ENCODE data around the gene MAP3K4.

The MAP3K4 gene

DNA sequence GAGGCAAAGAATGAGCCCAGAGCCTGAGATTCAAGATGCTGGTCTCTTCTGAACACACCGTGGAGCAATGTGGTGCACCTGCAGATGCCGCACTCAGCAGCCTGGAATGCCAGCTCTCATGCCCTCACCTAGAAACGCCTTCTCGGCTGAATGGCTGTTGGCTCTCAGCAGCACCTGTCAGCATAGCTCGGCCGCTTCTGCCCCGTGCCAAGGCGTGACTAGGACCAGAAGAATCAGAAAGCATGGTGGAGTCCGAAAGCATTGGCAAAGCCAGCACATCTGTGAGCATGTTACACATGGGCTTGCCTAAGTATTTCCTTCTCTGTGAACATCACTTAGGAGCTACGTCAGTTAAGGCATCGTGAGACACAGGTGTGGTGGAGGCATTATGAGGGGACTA, 140.8 kb downstream of the MAP3K4 start:
- H3K9me3 Mint-ChIP-seq, result no peaks in the 10 kb centered on the region
- peaks cover 28 to 46% of the 10 kb centered on the region in 2 donors for H3K36me3 Mint-ChIP-seq
- no peak overlapping the region for H3K4me3 Mint-ChIP-seq
- no peaks in the 10 kb centered on the region for H3K27me3 Mint-ChIP-seq
- no peak overlapping the region for H3K27ac Mint-ChIP-seq
- H3K4me1 Mint-ChIP-seq, result peaks cover 9 to 34% of the 10 kb centered on the region in 2 donors
- ATAC-seq (replicated peaks) (no peak), DNase-seq (no peak)

DNA sequence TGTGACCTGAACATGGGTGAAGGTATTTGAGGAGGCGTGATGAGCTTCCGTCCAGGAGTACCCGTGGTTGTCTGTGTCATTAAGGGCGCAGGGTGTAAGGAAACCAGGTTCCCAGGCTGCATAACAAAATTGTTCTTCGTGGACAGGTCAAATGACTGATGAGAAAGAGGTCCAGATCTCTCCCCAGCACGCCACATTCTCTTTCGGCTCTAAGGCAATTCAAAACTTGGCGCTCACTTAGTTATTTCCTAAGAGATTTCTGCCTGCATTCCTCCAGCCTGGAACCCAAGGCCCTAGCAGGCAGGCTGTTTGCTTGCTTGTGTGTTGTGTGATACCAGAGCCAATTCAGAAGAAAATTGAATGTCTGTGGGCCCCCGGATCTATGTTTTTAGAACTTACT, 142.4 kb downstream of the MAP3K4 start:
- Mint-ChIP-seq H3K9me3 (no peaks in the 10 kb centered on the region), H3K36me3 (peaks cover 24 to 33% of the 10 kb centered on the region in 2 donors), H3K27me3 (no peaks in the 10 kb centered on the region), H3K4me3 (no peak overlapping the region), H3K27ac (no peak overlapping the region), H3K4me1 (peaks cover 9 to 34% of the 10 kb centered on the region in 2 donors)
- ATAC-seq (replicated peaks) (no peak), DNase-seq (no peak)

DNA sequence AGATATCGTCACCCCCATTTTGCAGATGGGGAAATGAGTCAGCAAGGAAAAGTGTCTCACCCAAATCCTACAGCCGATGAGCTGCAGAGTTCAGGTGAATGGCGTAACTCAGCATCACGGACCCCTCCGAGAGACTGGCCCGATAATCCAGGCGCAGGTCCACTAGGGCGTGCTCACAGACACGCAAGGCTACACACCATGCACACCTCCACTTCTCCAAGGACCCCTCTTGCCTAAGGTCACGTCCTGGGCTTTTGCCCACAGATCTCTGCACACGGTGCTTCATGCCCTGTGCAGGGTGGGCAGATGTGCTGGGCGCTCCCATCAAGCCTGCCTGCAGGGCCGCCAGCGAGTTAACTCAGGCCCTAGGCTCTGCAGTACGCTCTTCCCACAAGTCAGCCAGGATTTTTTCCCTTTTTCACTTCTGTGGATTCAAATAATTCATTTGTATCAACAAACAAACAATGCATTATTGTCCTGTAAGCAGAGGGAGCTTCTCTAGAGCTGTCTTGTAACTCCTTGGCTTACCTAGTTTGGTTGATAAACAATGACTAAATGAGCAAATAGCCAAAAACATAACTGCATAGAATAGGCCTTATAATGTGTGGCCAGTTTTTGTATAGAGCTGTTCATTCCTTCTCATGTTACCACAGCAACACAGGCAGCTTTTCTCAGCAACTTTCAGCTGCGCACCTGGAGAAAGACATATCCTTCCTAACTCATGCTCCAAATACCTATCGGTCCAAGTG, 143.2 kb downstream of the MAP3K4 start:
- H3K9me3 Mint-ChIP-seq, result no peaks in the 10 kb centered on the region
- ATAC-seq (replicated peaks), result no peak
- peaks cover 9 to 34% of the 10 kb centered on the region in 2 donors for H3K4me1 Mint-ChIP-seq
- H3K36me3 Mint-ChIP-seq, result peaks cover 21 to 29% of the 10 kb centered on the region in 2 donors
- no peak overlapping the region for H3K4me3 Mint-ChIP-seq
- no peaks in the 10 kb centered on the region for H3K27me3 Mint-ChIP-seq
- no peak overlapping the region for H3K27ac Mint-ChIP-seq
- no peak for DNase-seq

DNA sequence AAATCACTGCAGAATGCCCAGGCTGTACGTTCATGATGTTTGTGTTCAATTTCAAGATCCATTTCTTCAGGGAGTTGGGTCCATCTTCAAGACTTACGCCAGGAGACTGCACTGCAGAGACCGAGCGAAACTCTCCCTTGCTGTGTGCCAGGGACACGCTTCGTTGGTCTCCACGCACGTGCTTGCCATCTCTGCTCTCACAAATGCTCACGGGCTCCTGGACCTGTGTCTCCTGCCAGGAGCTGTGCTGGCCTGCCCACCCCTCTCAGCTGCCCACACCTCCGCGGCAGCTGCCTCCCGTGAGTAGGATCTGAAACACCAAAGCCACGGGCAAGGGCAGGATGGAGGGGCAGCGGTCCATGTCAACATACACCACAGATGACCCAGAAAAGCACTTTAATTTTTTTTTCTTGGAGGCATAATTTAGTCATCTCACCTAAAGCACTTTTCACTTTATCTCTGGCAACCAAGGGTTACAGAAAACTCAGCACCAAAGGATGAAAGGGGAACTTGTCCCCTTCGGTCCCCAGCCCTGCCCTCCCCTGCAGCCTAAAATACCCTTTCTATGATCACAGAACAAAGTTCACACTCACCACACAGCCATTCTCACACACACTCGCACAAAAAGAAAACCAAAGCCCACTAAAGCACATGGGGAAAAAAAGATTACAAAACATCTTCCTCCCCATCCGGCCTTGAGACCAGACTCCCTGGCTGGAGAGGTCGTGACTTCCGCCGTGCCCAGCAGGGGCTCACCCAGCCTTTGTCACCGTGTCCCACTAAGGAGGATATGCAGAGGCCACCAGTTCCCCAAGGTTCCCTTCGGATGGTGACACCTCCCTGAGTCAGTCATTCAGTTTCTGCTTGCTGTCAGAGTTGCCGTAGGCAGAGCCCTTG, 144.4 kb downstream of the MAP3K4 start:
- DNase-seq, result peak; percentile 25
- peaks cover 17 to 21% of the 10 kb centered on the region in 2 donors for H3K36me3 Mint-ChIP-seq
- no peaks in the 10 kb centered on the region for H3K27me3 Mint-ChIP-seq
- peak overlapping the region; percentile 30 to 69 for H3K4me3 Mint-ChIP-seq
- ATAC-seq (replicated peaks), result peak; percentile 82 to 84
- H3K27ac Mint-ChIP-seq, result peak overlapping the region; percentile 76
- no peaks in the 10 kb centered on the region for H3K9me3 Mint-ChIP-seq
- peaks cover 9 to 34% of the 10 kb centered on the region in 2 donors for H3K4me1 Mint-ChIP-seq

DNA sequence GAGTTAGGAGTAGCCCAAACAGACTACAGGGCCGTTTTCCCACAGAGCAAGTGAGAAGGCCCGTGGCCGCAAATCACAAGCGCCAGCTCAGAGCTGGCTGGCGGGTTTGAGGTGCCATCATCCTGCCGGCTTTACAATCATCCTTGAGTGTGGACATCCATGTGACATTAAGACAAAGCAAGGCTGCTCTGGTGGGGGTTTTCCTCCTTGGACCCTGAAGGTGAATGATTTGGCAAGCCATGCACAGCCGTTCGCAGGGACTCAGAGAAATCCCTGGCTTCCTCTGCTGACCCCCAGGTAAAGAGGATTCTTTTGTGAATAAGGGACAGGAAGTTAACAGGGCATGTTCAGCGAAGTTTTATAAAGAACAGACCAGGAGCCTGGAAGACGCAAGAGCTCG, 145.1 kb downstream of the MAP3K4 start:
- ATAC-seq (replicated peaks) (no peak), DNase-seq (no peak)
- H3K27ac Mint-ChIP-seq, result peak overlapping the region; percentile 76
- H3K27me3 Mint-ChIP-seq, result no peaks in the 10 kb centered on the region
- H3K36me3 Mint-ChIP-seq, result peaks cover 17 to 27% of the 10 kb centered on the region in 2 donors
- H3K9me3 Mint-ChIP-seq, result no peaks in the 10 kb centered on the region
- H3K4me1 Mint-ChIP-seq, result peaks cover 9 to 28% of the 10 kb centered on the region in 2 donors
- peak overlapping the region; percentile 30 to 69 for H3K4me3 Mint-ChIP-seq

DNA sequence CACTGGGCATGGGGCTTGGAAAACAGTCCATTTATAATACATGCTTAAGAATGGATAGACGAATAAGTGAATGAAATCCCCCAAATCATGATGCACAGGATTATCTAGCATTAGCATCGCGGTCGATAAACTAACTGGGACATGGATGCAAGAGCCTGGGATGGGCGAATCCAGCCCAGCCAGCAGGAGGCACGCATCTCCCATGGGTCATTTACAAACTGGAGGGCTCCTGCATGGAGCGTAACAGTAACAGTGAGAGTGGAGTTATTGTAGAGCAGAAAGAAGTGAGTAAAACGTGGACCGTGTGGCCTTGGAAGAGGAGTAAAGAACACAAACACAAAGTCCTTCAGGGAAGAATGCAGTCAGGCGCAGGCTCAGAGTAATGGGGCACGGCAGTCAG, 145.8 kb downstream of the MAP3K4 start:
- no peak overlapping the region for H3K27ac Mint-ChIP-seq
- no peaks in the 10 kb centered on the region for H3K27me3 Mint-ChIP-seq
- H3K4me1 Mint-ChIP-seq, result peaks cover 9 to 25% of the 10 kb centered on the region in 2 donors
- no peak overlapping the region for H3K4me3 Mint-ChIP-seq
- no peak for ATAC-seq (replicated peaks)
- DNase-seq, result no peak
- H3K36me3 Mint-ChIP-seq, result peaks cover 18 to 33% of the 10 kb centered on the region in 2 donors
- peaks cover 0 to 3% of the 10 kb centered on the region in 2 donors for H3K9me3 Mint-ChIP-seq

DNA sequence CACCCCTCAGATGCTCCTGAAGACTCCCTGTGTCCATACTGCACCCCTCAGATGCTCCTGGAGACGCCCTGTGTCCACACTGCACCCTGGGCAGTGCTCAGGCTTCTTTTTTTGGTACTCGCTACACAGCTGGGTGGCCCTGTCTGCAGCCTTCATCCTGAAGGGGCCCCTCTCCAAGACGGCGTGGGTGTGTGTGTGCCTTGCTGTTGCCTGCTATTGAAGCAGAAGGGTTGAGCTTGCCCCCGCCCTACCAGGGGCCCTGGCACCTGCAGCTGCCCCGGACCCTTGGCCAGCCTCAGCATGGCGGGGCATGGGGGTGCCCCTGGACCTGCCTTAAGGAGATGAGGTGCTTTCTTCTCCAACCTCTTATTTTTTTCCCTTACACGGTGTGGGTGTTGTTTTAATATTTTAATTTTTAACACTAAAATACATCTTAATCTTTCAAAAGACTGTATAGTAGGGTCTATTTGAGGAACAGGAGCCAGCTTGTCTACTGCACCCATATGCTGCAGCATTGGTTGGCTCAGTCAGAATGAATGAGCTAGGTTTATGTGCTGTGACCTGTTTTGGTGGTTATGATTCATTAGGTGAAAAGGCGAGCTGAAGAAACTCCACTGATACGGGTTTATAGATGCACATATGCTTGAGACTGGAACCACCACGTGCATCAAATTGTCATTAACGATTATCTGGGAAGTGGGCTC, 146.4 kb downstream of the MAP3K4 start:
- H3K9me3 Mint-ChIP-seq, result peaks cover 0 to 4% of the 10 kb centered on the region in 2 donors

DNA sequence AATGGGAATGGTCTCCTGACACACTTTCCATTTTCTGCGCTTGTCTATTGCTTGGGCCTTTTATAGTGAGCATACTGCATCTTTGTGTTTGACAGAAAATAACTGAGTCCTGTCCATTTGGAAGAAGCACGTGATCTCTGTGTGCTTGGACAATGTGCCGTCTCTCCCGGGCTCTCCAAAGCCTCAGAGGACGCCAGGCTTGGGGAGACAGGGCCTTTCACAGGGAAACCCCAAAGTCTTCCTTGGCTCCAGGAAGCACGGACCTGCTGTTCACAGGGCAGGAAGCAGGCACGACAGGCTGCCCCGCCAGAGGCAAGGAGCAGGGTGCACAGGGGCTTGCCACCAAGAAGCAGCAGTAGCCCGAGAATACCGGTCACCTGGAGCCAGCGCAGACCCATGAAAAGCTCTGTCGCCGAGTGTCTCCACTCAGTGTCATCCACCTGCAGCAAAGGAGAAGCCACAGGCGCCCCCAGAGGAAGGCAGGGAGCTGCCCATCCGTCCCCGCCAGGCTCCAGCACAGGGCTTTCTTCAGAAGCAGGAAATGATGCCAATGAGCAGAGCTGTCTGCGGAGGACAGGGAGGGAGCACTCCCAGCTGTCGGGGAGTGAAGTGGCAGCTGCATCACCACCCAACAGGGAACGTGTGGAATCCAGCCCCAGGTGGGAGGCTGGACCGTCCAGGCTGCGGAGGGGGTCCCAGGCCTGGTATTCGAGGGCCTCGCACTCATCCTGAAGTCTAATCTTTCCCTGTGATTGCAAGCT, 147.2 kb downstream of the MAP3K4 start:
- peaks cover 0 to 4% of the 10 kb centered on the region in 2 donors for H3K9me3 Mint-ChIP-seq
- peaks cover 19 to 40% of the 10 kb centered on the region in 2 donors for H3K36me3 Mint-ChIP-seq
- no peak overlapping the region for H3K27ac Mint-ChIP-seq
- H3K4me1 Mint-ChIP-seq, result peaks cover 9 to 25% of the 10 kb centered on the region in 2 donors
- DNase-seq, result no peak
- no peaks in the 10 kb centered on the region for H3K27me3 Mint-ChIP-seq
- ATAC-seq (replicated peaks), result no peak
- no peak overlapping the region for H3K4me3 Mint-ChIP-seq

More for the DNA sequence above, 146.4 kb downstream of the MAP3K4 start:
- Mint-ChIP-seq H3K27me3 (no peaks in the 10 kb centered on the region), H3K4me1 (peaks cover 9 to 25% of the 10 kb centered on the region in 2 donors), H3K36me3 (peaks cover 17 to 34% of the 10 kb centered on the region in 2 donors), H3K4me3 (no peak overlapping the region), H3K27ac (no peak overlapping the region)
- DNase-seq, result no peak
- no peak for ATAC-seq (replicated peaks)

DNA sequence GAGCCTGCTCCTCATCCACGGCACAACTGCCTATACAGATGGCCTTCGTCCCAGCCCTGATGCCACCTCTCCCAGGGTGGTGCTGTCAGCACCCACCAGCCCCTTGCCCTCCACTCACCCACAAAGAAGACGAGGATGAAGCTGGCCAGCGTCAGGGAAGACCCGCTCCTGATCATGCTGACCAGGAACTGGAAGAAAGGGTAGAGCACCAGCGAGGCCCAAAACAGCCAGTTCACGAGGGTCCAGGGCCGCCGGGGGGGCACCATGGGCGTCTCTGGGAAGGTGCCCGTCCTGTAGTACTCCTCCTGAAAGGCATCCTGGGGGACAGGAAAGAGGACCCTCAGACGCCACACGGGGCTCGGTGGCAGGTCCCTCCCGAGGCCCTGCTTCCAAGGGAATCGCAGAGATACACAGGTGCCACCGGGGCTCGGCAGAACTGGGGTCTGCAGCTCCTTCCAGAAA, 147.8 kb downstream of the MAP3K4 start:
- peaks cover 24 to 45% of the 10 kb centered on the region in 2 donors for H3K36me3 Mint-ChIP-seq
- peaks cover 9 to 25% of the 10 kb centered on the region in 2 donors for H3K4me1 Mint-ChIP-seq
- no peak overlapping the region for H3K4me3 Mint-ChIP-seq
- H3K27me3 Mint-ChIP-seq, result no peaks in the 10 kb centered on the region
- H3K27ac Mint-ChIP-seq, result no peak overlapping the region
- ATAC-seq (replicated peaks) (no peak), DNase-seq (no peak)
- peaks cover 0 to 4% of the 10 kb centered on the region in 2 donors for H3K9me3 Mint-ChIP-seq

DNA sequence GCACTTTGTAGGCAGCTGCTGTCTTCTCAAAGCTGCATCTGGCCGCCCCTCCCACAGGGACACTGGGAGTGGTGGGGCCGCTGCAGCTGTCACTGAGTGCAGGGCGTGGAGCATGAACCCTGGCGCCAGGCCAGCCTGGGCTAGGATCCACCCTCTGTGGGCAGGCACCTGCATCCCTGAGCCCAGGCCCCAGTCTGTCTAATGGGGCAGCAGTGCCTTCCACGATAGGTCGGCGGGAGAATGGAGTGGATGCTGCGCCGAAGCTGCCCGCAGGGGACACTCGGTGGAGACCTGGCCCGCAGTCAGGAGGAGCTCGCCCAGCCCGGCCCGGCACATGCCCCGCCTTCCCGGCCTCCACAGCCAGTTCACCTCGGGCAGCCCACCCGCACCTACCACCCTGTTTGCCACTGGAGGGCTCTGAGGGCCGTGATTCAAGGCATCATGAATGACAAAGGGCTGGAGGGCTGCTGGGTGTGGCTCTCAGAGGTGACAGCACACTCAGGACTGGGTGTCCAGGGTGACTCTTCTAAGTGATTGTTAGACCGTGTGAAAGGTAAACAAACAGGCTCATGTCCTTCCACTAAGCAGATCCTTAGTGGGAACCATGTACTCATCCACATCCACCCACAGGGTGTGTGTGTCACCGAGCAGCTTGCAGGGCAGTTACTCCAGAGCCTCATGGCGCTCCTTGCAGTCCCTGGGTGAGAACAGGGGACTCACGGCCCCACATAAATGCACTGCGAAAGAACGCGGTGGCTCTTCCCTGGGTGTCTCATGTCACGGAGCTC, 148.4 kb downstream of the MAP3K4 start:
- Mint-ChIP-seq H3K4me3 (no peak overlapping the region), H3K27me3 (no peaks in the 10 kb centered on the region), H3K36me3 (peaks cover 24 to 45% of the 10 kb centered on the region in 2 donors), H3K9me3 (peaks cover 0 to 4% of the 10 kb centered on the region in 2 donors), H3K4me1 (peaks cover 9 to 23% of the 10 kb centered on the region in 2 donors), H3K27ac (no peak overlapping the region)
- no peak for DNase-seq
- ATAC-seq (replicated peaks), result no peak

DNA sequence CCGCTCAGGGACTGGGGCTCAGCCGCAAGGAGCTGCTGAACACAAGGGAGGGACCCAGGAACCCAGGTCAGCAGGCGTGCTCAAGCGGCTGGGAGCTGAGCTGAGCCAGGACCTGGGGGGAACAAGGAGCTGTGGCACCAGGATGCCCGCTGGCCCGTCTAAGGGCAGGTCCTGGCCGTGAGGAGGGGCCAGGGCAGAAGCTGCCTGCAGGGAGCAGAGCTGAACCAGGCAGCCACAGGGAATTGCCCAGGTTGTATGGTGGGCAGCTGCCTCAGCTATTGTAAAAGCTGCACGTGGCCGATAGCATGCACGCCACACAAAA, 148.9 kb downstream of the MAP3K4 start:
- H3K27ac Mint-ChIP-seq, result no peak overlapping the region
- no peak for ATAC-seq (replicated peaks)

DNA sequence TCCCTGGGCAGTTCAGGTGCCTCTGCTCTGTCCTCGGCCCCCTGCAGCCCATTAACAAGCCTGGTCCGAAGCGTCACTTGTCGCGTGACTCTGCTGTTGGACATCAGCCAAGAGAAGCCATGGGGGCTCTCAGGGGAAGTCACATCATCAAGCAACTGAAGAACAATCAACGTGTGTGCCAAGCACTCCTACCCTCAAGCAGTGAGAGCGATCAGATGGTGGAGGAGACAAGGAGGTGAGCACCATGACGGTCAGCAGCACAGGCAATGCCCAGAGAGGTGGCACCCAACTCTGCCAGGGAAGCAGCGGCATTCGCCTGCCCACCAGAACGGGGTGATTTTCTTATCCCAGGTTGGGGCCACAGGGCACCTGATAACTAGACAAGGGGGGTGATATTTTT, 149.6 kb downstream of the MAP3K4 start:
- no peaks in the 10 kb centered on the region for H3K27me3 Mint-ChIP-seq
- H3K9me3 Mint-ChIP-seq, result peaks cover 0 to 4% of the 10 kb centered on the region in 2 donors
- no peak overlapping the region for H3K4me3 Mint-ChIP-seq
- H3K4me1 Mint-ChIP-seq, result peaks cover 4 to 10% of the 10 kb centered on the region in 2 donors
- no peak for ATAC-seq (replicated peaks)
- no peak for DNase-seq
- no peak overlapping the region for H3K27ac Mint-ChIP-seq
- H3K36me3 Mint-ChIP-seq, result peaks cover 22 to 39% of the 10 kb centered on the region in 2 donors

More for the DNA sequence above, 148.9 kb downstream of the MAP3K4 start:
- DNase-seq, result no peak
- Mint-ChIP-seq H3K4me1 (peaks cover 9 to 17% of the 10 kb centered on the region in 2 donors), H3K36me3 (peaks cover 24 to 45% of the 10 kb centered on the region in 2 donors), H3K27me3 (no peaks in the 10 kb centered on the region), H3K9me3 (peaks cover 0 to 4% of the 10 kb centered on the region in 2 donors), H3K4me3 (no peak overlapping the region)

DNA sequence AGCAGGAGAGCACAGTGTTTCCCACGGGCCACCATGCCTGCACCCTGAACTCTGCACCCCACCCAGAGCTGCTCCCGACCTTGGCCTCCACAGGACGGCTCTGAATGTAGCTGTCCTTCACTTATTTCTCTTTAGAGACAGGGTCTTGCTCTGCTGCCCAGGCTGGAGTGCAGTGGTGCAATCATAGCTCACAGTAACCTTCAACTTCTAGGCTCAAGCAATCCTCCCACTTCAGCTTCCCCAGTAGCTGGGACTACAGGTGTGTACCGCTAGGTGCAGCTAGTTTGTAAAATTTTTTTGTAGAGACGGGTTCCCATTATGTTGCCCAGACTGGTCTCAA, 151.4 kb downstream of the MAP3K4 start:
- Mint-ChIP-seq H3K36me3 (peaks cover 22 to 42% of the 10 kb centered on the region in 2 donors), H3K27ac (no peak overlapping the region)

More for the DNA sequence above, 151.4 kb downstream of the MAP3K4 start:
- ATAC-seq (replicated peaks) (no peak), DNase-seq (no peak)
- H3K27me3 Mint-ChIP-seq, result no peaks in the 10 kb centered on the region
- H3K4me3 Mint-ChIP-seq, result no peak overlapping the region
- no peaks in the 10 kb centered on the region for H3K4me1 Mint-ChIP-seq
- peaks cover 0 to 4% of the 10 kb centered on the region in 2 donors for H3K9me3 Mint-ChIP-seq
